ENCODE measurements around the gene SPDYE2.
"Not testable (repeated sequence)": the region's sequence is repeated elsewhere in the genome, so short reads cannot be mapped to it uniquely, and the experiment has no call there.

SPDYE2 gene

GRCh38 chr7:102592477-102593019 is 41.5 kb downstream of the SPDYE2 start:
- H3K36me3 ChIP-seq (ENCODE audit: control insufficient read depth, insufficient read depth, low read length); H3K4me1 ChIP-seq (ENCODE audit: control insufficient read depth, insufficient read depth, low read length); H3K9ac ChIP-seq (ENCODE audit: low read depth, low read length); H3K9me3 ChIP-seq (ENCODE audit: control insufficient read depth, insufficient read depth, low read length); H3K4me3 ChIP-seq (ENCODE audit: low read depth, low read length); H3K27me3 ChIP-seq (ENCODE audit: control insufficient read depth, insufficient read depth, low read length): not testable (repeated sequence)

GRCh38 chr7:102593637-102594334 is 42.8 kb downstream of the SPDYE2 start:
- H3K27me3 ChIP-seq (ENCODE audit: control insufficient read depth, insufficient read depth, low read length); H3K4me3 ChIP-seq (ENCODE audit: low read depth, low read length); H3K9me3 ChIP-seq (ENCODE audit: control insufficient read depth, insufficient read depth, low read length); H3K36me3 ChIP-seq (ENCODE audit: control insufficient read depth, insufficient read depth, low read length); H3K4me1 ChIP-seq (ENCODE audit: control insufficient read depth, insufficient read depth, low read length); H3K9ac ChIP-seq (ENCODE audit: low read depth, low read length): not testable (repeated sequence)

- H3K4me1 ChIP-seq (ENCODE audit: control insufficient read depth, insufficient read depth, low read length); H3K9ac ChIP-seq (ENCODE audit: low read depth, low read length); H3K4me3 ChIP-seq (ENCODE audit: low read depth, low read length); H3K36me3 ChIP-seq (ENCODE audit: control insufficient read depth, insufficient read depth, low read length); H3K9me3 ChIP-seq (ENCODE audit: control insufficient read depth, insufficient read depth, low read length); H3K27me3 ChIP-seq (ENCODE audit: control insufficient read depth, insufficient read depth, low read length): not testable (repeated sequence)
Observed at GRCh38 chr7:102596036-102596435, 45.0 kb downstream of the SPDYE2 start.

GRCh38 chr7:102599699-102600098 is 48.7 kb downstream of the SPDYE2 start:
- not testable (repeated sequence) for H3K9me3 ChIP-seq (ENCODE audit: control insufficient read depth, insufficient read depth, low read length); H3K9ac ChIP-seq (ENCODE audit: low read depth, low read length); H3K4me3 ChIP-seq (ENCODE audit: low read depth, low read length); H3K4me1 ChIP-seq (ENCODE audit: control insufficient read depth, insufficient read depth, low read length); H3K36me3 ChIP-seq (ENCODE audit: control insufficient read depth, insufficient read depth, low read length); H3K27me3 ChIP-seq (ENCODE audit: control insufficient read depth, insufficient read depth, low read length)

GRCh38 chr7:102602317-102602716 is 51.3 kb downstream of the SPDYE2 start:
- H3K36me3 ChIP-seq (ENCODE audit: control insufficient read depth, insufficient read depth, low read length); H3K27me3 ChIP-seq (ENCODE audit: control insufficient read depth, insufficient read depth, low read length); H3K4me1 ChIP-seq (ENCODE audit: control insufficient read depth, insufficient read depth, low read length); H3K9ac ChIP-seq (ENCODE audit: low read depth, low read length); H3K4me3 ChIP-seq (ENCODE audit: low read depth, low read length); H3K9me3 ChIP-seq (ENCODE audit: control insufficient read depth, insufficient read depth, low read length): not testable (repeated sequence)

- not testable (repeated sequence) for H3K9me3 ChIP-seq (ENCODE audit: control insufficient read depth, insufficient read depth, low read length); H3K9ac ChIP-seq (ENCODE audit: low read depth, low read length); H3K36me3 ChIP-seq (ENCODE audit: control insufficient read depth, insufficient read depth, low read length); H3K27me3 ChIP-seq (ENCODE audit: control insufficient read depth, insufficient read depth, low read length); H3K4me1 ChIP-seq (ENCODE audit: control insufficient read depth, insufficient read depth, low read length); H3K4me3 ChIP-seq (ENCODE audit: low read depth, low read length)
Observed at GRCh38 chr7:102604431-102605145, 53.6 kb downstream of the SPDYE2 start.

GRCh38 chr7:102606848-102607247 is 55.8 kb downstream of the SPDYE2 start:
- H3K36me3 ChIP-seq (ENCODE audit: control insufficient read depth, insufficient read depth, low read length); H3K9me3 ChIP-seq (ENCODE audit: control insufficient read depth, insufficient read depth, low read length); H3K4me3 ChIP-seq (ENCODE audit: low read depth, low read length); H3K27me3 ChIP-seq (ENCODE audit: control insufficient read depth, insufficient read depth, low read length); H3K4me1 ChIP-seq (ENCODE audit: control insufficient read depth, insufficient read depth, low read length); H3K9ac ChIP-seq (ENCODE audit: low read depth, low read length): not testable (repeated sequence)

GRCh38 chr7:102609734-102610133 is 58.7 kb downstream of the SPDYE2 start:
- H3K36me3 ChIP-seq (ENCODE audit: control insufficient read depth, insufficient read depth, low read length); H3K4me3 ChIP-seq (ENCODE audit: low read depth, low read length); H3K9ac ChIP-seq (ENCODE audit: low read depth, low read length); H3K4me1 ChIP-seq (ENCODE audit: control insufficient read depth, insufficient read depth, low read length); H3K9me3 ChIP-seq (ENCODE audit: control insufficient read depth, insufficient read depth, low read length); H3K27me3 ChIP-seq (ENCODE audit: control insufficient read depth, insufficient read depth, low read length): not testable (repeated sequence)

- H3K27me3 ChIP-seq (ENCODE audit: control insufficient read depth, insufficient read depth, low read length); H3K9ac ChIP-seq (ENCODE audit: low read depth, low read length); H3K4me1 ChIP-seq (ENCODE audit: control insufficient read depth, insufficient read depth, low read length); H3K36me3 ChIP-seq (ENCODE audit: control insufficient read depth, insufficient read depth, low read length); H3K9me3 ChIP-seq (ENCODE audit: control insufficient read depth, insufficient read depth, low read length); H3K4me3 ChIP-seq (ENCODE audit: low read depth, low read length): not testable (repeated sequence)
Observed at GRCh38 chr7:102610441-102610840, 59.4 kb downstream of the SPDYE2 start.

- not testable (repeated sequence) for H3K9ac ChIP-seq (ENCODE audit: low read depth, low read length); H3K4me1 ChIP-seq (ENCODE audit: control insufficient read depth, insufficient read depth, low read length); H3K4me3 ChIP-seq (ENCODE audit: low read depth, low read length); H3K27me3 ChIP-seq (ENCODE audit: control insufficient read depth, insufficient read depth, low read length); H3K9me3 ChIP-seq (ENCODE audit: control insufficient read depth, insufficient read depth, low read length); H3K36me3 ChIP-seq (ENCODE audit: control insufficient read depth, insufficient read depth, low read length)
Observed at GRCh38 chr7:102611013-102611674, 60.1 kb downstream of the SPDYE2 start.

GRCh38 chr7:102611675-102612325 is 60.8 kb downstream of the SPDYE2 start:
- H3K36me3 ChIP-seq (ENCODE audit: control insufficient read depth, insufficient read depth, low read length); H3K4me3 ChIP-seq (ENCODE audit: low read depth, low read length); H3K9ac ChIP-seq (ENCODE audit: low read depth, low read length); H3K9me3 ChIP-seq (ENCODE audit: control insufficient read depth, insufficient read depth, low read length); H3K27me3 ChIP-seq (ENCODE audit: control insufficient read depth, insufficient read depth, low read length); H3K4me1 ChIP-seq (ENCODE audit: control insufficient read depth, insufficient read depth, low read length): not testable (repeated sequence)

All from iPS-15b (cell line).